ENCODE data around the gene OSGIN1.

OSGIN1 gene

GRCh38 chr16:83926726-83927397 is 26.2 kb upstream of the OSGIN1 start:
- DNase-seq (ENCODE audit: low read depth, low spot score): peak; percentile 61

GRCh38 chr16:83928341-83929055 is 24.5 kb upstream of the OSGIN1 start:
- no peak for DNase-seq (ENCODE audit: low read depth, low spot score)

DNA sequence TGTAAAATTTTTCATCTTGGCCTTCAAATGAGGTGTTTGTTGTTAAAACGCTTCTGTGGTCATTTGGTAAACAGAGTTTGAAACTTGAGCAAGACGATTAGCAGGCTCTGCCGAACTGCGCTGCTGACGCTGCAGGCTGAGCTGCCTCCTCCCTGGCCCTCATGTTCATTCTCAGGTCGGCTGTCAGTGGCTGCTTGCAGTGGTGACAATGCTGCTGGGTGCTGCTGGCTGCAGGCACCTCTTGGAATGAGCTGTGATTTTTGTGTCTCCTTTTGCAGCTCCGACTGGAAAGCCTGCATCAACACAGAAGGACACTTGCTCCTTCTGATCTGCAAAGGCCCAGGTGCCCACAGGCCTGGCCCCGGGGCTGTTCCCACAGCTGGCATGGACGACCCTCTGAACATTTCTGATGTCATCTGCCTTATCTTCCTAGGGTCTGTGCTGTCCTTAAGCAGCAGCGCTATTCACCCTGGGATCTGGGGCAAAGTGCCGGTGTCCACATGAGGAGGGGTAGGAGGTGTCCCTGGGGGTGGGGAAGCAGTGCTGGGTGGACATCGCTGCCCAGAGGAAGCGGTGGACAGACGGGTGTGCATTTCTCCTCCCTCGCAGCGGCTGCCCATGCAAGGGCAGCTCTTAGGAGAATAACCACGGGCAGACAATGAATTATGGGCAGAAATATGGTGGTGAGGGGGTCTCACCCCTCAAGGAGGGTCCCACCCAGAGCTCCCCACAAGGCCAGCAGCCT is 23.1 kb upstream of the OSGIN1 start:
- no peak for DNase-seq (ENCODE audit: low read depth, low spot score)

GRCh38 chr16:83930730-83931500 is 22.1 kb upstream of the OSGIN1 start:
- DNase-seq (ENCODE audit: low read depth, low spot score): no peak

DNA sequence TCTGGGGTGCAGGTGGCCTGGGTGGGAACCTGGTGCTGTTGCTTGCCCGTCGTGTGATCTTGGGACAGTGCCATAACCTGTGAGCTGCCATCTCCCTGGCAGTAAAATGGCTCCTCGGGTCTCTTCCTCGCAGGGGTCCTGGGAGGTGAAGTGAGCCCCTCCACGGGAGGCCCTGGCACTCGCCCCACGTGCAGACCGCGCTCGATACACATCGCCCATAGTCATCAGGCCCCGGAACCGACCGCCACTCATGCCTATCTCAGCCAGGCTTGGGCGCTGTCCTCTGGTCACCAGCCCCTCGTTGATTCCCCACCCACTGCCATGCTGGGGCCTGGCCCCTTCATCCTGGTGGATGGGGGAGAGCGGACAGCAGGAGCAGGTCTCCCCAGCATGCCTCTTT is 21.5 kb upstream of the OSGIN1 start:
- no peak for DNase-seq (ENCODE audit: low read depth, low spot score)

- no peak for DNase-seq (ENCODE audit: low read depth, low spot score)
Observed at GRCh38 chr16:83932304-83932703, 20.7 kb upstream of the OSGIN1 start.

DNA sequence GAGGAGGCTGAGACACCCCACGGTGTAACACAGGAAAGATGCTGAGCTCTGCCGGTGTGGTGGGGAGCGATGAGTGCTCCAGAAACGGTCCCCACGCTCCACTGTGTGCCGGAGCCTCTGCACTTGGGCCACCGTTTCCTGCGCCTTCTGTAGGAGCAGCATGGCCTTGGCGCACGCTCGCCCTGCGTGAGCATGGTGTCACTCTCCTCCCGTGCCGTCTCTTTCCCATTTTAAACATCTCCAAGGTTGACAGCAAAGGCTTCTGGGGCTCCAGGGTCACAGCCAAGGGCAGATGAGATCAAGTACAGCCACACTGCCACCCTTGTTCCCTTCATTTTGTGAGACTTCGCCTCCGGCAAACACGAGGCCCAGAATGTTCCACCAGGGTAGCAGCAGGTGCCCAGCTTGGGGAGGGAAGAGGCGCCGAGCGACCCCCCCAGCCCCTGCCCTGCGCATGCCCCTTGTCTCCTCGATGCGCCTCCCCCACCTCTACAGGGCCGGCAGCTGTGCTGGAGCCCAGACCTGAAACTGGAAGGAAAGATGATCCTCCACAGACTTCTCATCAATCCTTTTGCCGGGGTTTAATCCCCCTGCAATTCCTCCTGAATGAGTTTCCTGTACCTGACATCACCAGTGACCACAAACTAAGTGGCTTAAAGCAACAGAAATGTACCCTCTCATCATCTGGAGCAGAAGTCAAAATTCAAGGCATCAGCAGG is 19.9 kb upstream of the OSGIN1 start:
- DNase-seq (ENCODE audit: low read depth, low spot score): no peak

DNA sequence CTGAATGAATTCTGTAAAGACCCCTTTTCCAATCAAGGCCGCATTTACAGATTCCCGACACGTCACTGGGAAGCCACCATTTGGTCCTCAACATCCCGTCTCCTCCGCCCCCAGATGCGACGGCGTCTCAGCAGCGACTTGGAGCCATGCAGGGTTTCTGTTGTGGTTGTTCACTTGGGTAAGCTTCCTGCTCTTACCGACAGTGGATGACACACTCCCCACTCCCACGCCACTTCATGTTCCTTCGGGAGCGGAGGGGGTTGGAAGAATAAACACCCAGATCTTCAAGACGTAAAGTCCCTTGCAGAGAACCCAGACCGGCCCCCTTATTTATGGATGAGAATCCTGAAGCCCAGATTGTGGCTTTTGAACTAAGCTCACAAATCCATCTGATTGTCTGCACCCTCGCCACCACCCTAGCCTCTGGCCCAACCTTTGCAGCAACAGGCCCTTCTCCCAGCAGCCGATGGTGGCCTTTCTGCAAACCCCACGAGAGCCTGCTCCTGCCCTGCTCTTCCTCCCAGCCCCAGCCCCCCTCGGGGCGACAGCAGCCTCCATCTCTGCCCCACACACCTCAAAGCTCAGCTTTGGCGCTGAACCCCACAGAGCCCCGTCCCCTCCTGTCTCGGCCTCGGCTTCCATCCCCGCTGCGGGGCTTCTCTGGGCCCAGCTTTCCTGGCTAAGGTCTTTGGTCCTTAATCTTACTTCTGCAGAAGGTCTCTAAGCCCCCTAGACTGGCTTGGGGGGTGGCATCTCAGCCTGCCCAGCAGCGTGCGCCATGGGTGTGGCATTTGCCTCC is 19.0 kb upstream of the OSGIN1 start:
- DNase-seq (ENCODE audit: low read depth, low spot score): no peak

- DNase-seq (ENCODE audit: low read depth, low spot score): no peak
Observed at GRCh38 chr16:83934684-83934977, 18.4 kb upstream of the OSGIN1 start.

DNA sequence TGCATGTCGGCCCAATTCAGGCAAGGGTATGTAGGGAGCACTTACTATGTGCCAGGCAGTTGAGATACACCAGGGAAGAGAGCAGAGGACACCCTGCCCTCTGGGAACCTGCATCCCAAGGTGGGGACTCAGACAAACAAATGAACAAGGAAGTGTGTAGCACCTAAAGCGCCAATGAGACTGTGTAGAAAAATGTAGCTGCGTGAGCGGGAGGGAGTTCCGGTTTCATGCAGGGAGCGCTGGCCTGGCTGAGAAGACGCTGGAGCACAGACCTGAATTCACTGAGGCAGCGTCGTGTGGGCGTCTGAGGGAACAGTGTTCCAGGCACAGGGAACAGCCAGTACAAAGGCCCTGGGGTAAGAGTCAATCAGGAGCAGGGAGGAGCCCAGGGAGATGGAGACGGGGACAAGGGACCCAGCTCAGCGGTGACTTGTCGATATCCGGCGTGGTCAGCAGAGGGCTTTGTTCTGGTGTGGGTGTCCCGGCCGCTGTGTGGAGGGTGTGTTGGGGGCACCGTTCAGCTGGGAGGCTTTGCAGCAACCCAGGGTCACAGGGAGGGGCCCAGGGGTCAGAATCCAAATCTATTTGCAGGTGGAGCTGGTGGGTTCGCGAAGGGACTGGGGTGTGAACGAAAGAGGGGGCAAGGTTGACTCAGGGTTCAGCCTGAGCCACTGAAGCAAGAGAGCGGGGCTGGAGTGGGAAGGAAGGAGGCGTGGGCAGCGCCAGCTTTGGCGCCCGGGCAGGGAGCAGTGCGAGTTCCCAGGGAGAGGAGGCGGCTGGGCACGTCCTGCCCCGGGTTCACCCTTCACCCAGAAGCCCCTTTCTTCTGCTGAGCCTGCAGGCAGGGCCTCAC is 17.8 kb upstream of the OSGIN1 start:
- no peak for DNase-seq (ENCODE audit: low read depth, low spot score)

- DNase-seq (ENCODE audit: low read depth, low spot score): no peak
Observed at GRCh38 chr16:83935858-83936255, 17.2 kb upstream of the OSGIN1 start.

DNA sequence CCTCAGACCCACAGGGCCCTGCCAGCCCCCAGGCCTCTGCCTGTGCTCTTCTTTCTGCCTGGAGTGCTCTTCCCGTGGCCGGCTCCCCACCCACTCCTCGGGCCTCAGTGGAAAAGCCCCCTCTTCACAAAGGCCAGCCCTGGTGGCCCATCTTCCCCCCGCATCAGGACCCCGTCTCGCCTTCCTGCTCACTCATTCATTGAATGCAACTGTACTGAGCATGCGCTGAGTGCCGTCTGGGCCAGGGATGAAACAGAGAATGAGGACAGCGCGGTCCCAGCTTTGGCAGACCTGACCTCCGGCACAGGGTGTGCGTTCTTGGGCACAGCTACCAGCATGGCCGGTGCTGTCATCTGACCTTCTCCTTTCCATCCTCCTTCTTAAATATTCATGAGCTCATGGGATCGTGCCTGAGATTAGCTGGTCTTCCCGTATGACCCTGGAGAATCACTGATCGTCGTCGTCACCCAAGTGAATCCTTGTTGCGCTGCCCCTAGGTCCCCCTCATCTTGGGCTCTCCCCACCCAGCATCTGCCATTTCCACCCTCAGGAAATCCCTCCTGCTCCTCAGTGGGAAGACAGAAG is 16.4 kb upstream of the OSGIN1 start:
- DNase-seq (ENCODE audit: low read depth, low spot score): no peak

DNA sequence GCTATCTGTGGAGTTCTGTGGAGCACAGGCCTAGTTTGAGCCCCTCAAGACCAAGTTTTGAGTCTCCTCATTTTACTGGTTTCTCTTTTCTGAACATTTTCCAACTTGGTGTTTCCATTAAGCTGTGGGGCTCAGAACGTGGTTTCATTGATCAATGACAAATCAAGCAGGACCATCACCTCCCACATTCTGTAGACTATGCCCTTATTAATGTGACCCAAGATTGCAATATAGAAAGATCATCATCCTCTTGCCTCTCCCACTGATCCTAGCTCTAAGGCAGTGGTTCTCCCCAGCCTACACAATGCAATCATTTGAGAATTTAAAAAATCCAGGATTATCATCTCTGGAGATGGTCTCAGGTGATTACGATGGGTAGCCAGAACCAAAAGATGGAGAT is 15.8 kb upstream of the OSGIN1 start:
- no peak for DNase-seq (ENCODE audit: low read depth, low spot score)

- DNase-seq (ENCODE audit: low read depth, low spot score): no peak
Observed at GRCh38 chr16:83937922-83938885, 14.8 kb upstream of the OSGIN1 start.

DNA sequence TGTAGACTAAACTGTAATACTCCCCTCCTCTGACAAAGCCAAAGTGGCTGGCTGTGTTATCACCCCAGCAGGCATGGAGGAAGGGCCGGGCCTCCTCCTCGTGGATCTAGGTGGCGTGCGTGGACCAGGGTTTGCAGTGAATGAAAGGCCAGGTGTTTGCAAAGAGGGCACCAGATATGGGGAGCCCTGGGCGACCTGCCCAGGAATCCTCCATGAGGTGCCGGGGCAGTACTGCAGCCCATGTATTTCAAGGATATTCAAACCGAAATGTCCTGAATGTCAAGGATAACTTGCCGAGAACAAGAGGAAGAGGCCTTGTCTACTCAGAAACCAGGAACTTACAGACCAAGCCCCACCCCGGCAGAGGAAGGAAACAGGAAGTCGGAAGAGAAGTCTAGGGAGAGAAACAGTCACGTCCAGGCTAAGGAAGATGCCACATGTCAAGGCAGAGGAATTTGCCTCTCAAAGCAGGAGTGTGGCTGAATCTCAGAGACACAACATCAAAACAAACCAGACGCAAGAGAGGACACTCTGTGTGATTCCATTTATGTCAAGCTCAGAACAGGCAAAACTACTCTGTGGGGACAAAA is 13.7 kb upstream of the OSGIN1 start:
- DNase-seq (ENCODE audit: low read depth, low spot score): no peak

DNA sequence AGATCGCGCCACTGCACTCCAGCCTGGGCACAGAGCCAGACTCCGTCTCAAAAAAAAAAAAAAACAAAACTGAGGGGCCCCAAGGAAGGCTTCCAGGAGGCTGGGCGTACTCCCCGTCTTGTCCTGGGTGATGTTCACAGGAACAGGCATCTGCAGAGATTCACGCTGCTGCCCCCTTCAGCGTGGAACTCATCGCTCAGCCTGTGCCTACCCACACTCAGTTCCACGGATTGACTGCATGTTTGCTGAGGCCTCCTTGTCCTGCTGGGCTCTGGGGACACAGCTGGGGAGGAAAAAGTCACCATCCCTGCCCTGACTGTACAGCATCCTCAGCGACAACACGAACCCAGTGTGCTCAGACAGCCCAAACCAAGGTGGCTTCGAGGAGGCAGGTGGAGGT is 12.9 kb upstream of the OSGIN1 start:
- no peak for DNase-seq (ENCODE audit: low read depth, low spot score)

DNA sequence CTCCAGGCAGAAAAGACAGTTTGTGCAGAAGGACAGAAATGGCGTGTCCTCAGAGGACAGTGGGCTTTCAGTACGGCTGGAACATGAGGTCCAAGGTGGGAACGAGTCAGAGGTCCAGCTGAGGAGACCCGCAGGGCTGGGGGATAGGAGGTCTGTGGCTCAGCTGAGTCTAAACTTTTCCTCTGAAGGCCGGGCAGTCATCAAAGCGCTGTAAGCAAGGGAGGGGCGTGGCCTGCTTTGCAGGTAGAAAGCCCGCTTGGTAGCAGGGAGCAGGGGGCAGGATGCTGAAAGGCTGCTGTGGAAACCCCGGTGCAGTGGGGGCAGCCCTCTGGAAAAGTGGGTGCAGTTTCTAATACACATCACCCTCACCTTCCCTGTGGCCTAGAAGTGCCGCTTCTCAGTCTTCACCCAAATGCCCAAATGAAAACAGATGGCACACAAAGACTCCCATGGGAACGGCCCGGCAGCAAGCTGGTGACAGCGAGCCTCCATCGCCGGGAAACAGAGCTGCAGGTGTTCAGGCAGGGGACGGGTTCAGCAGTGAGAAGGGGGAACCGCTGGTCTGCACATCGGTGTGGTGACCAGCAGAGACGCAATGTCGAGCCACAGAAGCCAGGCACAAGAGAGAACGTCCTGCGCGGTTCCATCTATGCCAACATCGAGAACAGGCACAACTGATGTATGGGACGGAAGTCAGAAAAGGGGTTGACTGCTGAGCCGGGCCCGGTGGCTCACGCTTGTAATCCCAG is 12.2 kb upstream of the OSGIN1 start:
- DNase-seq (ENCODE audit: low read depth, low spot score): no peak
